CD14-positive monocyte (primary cell): ENCODE measurements around the gene RFXANK. TPM values are rescaled to one million over a fixed set of nuclear protein-coding genes. Genes with fewer than 3 reads are reported as not detected.

Source experiments
- DNase-seq, 3 donors: peaks; one replicate each; pipeline ENCODE4 v3.0.0-alpha.2; 2011 to 2022
- H2AFZ ChIP-seq: 2 replicates; pipeline ENCODE4 v1.6.0; 2012; ENCODE audit warnings: mild to moderate bottlenecking, low read depth, low read length, inconsistent platforms; ENCODE audit not compliant: insufficient read depth, poor library complexity, severe bottlenecking
- H3K27ac ChIP-seq, 2 donors: 1 replicate in 1 of 2; 2 replicates in 1 of 2; pipeline ENCODE4 v1.5.1; 2012 to 2013; ENCODE audit warnings: low read length in 2 of 2, control low read depth in 1 of 2, inconsistent platforms in 1 of 2, low read depth in 1 of 2, mild to moderate bottlenecking in 1 of 2
- H3K27me3 ChIP-seq, 2 donors: one replicate each; pipeline versions ENCODE4 v1.6.0 to v1.6.1; 2011 to 2013; ENCODE audit warnings: low read length in 2 of 2; ENCODE audit not compliant: control insufficient read depth in 2 of 2, insufficient read depth in 2 of 2
- H3K36me3 ChIP-seq, 2 donors: replicated peaks in 1 of 2; 1 replicate in 1 of 2; 2 replicates in 1 of 2; pipeline versions ENCODE4 v1.5.1 to v1.6.1; 2012 to 2013; ENCODE audit warnings: low read length in 2 of 2, control low read depth in 1 of 2, inconsistent platforms in 1 of 2, mild to moderate bottlenecking in 1 of 2; ENCODE audit not compliant: insufficient read depth in 2 of 2, control insufficient read depth in 1 of 2
- H3K4me1 ChIP-seq, 2 donors: 1 replicate in 1 of 2; 2 replicates in 1 of 2; pipeline versions ENCODE4 v1.5.1 to v1.6.1; 2012 to 2013; ENCODE audit warnings: low read length in 2 of 2, control low read depth in 1 of 2, inconsistent platforms in 1 of 2, mild to moderate bottlenecking in 1 of 2, moderate library complexity in 1 of 2; ENCODE audit not compliant: insufficient read depth in 2 of 2, control insufficient read depth in 1 of 2
- H3K4me2 ChIP-seq: replicated peaks from 2 replicates; pipeline ENCODE3; 2012; ENCODE audit warnings: low read length, moderate library complexity, mild to moderate bottlenecking; ENCODE audit not compliant: poor library complexity, severe bottlenecking; ENCODE audit errors: extremely low read depth
- H3K4me3 ChIP-seq, 3 experiments: fragments of 200-600 bp in 1 of 3; sonication (generic) in 1 of 3; replicated peaks in 1 of 3; 1 replicate in 2 of 3; 2 replicates in 1 of 3; pipeline ENCODE4 v1.5.1; 2011 to 2013; ENCODE audit warnings: low read length in 3 of 3, mild to moderate bottlenecking in 3 of 3, control low read depth in 2 of 3, low read depth in 2 of 3, inconsistent platforms in 1 of 3, moderate library complexity in 1 of 3
- H3K79me2 ChIP-seq: 2 replicates; pipeline ENCODE4 v1.6.0; 2012; ENCODE audit warnings: mild to moderate bottlenecking, control low read depth, inconsistent platforms, low read length, moderate library complexity; ENCODE audit not compliant: insufficient read depth
- H3K9ac ChIP-seq: 2 replicates; pipeline ENCODE4 v1.6.0; 2017; ENCODE audit warnings: low read length, mild to moderate bottlenecking; ENCODE audit not compliant: insufficient read depth, poor library complexity, severe bottlenecking
- H3K9me3 ChIP-seq, 2 donors: replicated peaks in 1 of 2; 1 replicate in 1 of 2; 2 replicates in 1 of 2; pipeline versions ENCODE4 v1.5.1 to v1.6.1; 2012 to 2013; ENCODE audit warnings: low read length in 2 of 2, control low read depth in 1 of 2; ENCODE audit not compliant: control insufficient read depth in 1 of 2, insufficient read depth in 1 of 2
- H4K20me1 ChIP-seq: 2 replicates; pipeline ENCODE4 v1.6.0; 2012; ENCODE audit warnings: mild to moderate bottlenecking, low read length, control low read depth, moderate library complexity; ENCODE audit not compliant: insufficient read depth
- H3K27ac Mint-ChIP-seq, 7 donors: one replicate each; pipeline ENCODE4 v1.8.0; 2020; ENCODE audit warnings: mild to moderate bottlenecking in 7 of 7, mixed read lengths in 7 of 7, moderate library complexity in 6 of 7, inconsistent platforms in 2 of 7
- H3K27me3 Mint-ChIP-seq, 3 donors: one replicate each; pipeline ENCODE4 v1.8.0; 2021 to 2022; ENCODE audit warnings: low read depth in 3 of 3, mild to moderate bottlenecking in 3 of 3, mixed read lengths in 3 of 3, moderate library complexity in 3 of 3, inconsistent platforms in 1 of 3
- H3K36me3 Mint-ChIP-seq, 2 donors: one replicate each; pipeline ENCODE4 v1.8.0; 2020; ENCODE audit warnings: mixed read lengths in 2 of 2, inconsistent platforms in 1 of 2, mild to moderate bottlenecking in 1 of 2
- H3K4me1 Mint-ChIP-seq: one replicate; pipeline ENCODE4 v1.8.0; 2020; ENCODE audit warnings: mild to moderate bottlenecking, mixed read lengths
- H3K4me3 Mint-ChIP-seq, 2 donors: one replicate each; pipeline ENCODE4 v1.8.0; 2020; ENCODE audit warnings: mild to moderate bottlenecking in 2 of 2, mixed read lengths in 2 of 2, moderate library complexity in 1 of 2
- H3K9me3 Mint-ChIP-seq, 7 donors: one replicate each; pipeline ENCODE4 v1.8.0; 2020 to 2022; ENCODE audit warnings: mixed read lengths in 7 of 7, mild to moderate bottlenecking in 6 of 7, moderate library complexity in 6 of 7, inconsistent platforms in 2 of 7
- WGBS: methylation state at CpG from one replicate; pipeline ENCODE4 v1.1.5; 2013; ENCODE audit warnings: missing lambda C conversion rate; ENCODE audit not compliant: insufficient coverage; 5-methylcytosine and 5-hydroxymethylcytosine counted together
- intact Hi-C, 2 donors: fragments of 100-400 bp; cut with micrococcal nuclease; formaldehyde crosslinking; loops; one replicate each; pipeline versions ENCODE4 v1.15.0 to v1.15.1; 2023
- polyA plus RNA-seq, 3 donors: library from polyadenylated mRNA; depleted of rRNA in 1 of 3; unstranded in 2 of 3; stranded (reverse) in 1 of 3; fragments of 300-500 nt in 2 of 3; fragments of >200 nt in 1 of 3; fragmentation: Illumina TruSeq in 2 of 3; gene quantifications; 1 replicate in 2 of 3; 2 replicates in 1 of 3; pipeline ENCODE4 v1.2.3, GENCODE V29; 2012 to 2021
- TF ChIP-seq, protein P1 (sequence below): fragments of 200-600 bp; IDR thresholded peaks from one replicate; pipeline ENCODE4 v1.8.0; 2022; ENCODE audit warnings: antibody characterized with exemption, mild to moderate bottlenecking

The RFXANK gene
- polyA plus RNA-seq, 3 donors: 62.2 to 98.2 (median 66.6) TPM

DNA sequence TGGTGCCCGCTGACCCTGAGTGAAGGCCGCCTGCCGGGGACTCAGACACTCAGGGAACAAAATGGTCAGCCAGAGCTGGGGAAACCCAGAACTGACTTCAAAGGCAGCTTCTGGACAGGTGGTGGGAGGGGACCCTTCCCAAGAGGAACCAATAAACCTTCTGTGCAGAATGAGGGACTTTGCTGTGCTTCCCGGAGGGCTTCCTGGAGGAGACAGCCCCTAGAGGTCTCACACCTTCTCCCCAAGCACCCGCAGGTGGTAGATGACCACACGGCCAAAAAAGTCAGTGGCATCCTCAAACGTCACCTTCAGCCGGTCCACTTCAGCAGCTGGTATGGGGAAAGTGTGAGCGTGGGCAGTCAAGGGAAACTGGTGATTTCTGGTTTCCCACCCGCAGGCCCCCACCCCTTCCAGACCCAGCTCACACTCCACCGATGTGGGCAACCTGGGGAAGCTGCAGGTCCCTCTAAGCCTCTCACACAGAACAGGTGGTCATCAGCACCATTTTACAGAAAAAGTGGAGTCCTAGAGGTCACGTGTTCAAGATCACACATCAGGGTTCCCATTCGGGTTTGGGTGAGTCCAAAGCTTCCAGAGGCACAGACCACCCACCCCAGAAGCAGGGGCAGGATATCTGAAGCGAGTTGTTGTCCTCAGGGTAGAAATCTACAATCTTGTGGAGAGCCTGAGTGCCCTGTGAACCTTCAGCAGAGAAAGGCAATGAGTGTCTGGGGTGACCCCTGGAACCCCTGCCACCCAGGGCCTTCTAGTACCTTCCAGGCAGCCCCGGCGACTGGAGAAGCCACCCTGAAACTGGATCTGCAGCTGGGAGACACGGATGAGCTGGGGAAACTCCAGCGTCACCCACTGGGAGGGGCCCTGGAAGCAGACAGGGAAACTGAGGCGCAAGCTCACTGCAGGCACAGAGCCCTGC lies 9.9 kb downstream of the RFXANK start:
- Histone ChIP-seq H3K9ac (no peak overlapping the region), H3K27me3 (no peaks in the 10 kb centered on the region), H3K79me2 (peaks cover 15% of the 10 kb centered on the region), H3K9me3 (no peaks in the 10 kb centered on the region), H3K4me3 (peak overlapping the region in 2 of 3 experiments; percentile 79 to 94), H3K36me3 (peaks cover 25 to 37% of the 10 kb centered on the region in 2 donors), H4K20me1 (no peaks in the 10 kb centered on the region), H3K4me2 (peak overlapping the region; percentile 91), H2AFZ (no peak overlapping the region), H3K27ac (peak overlapping the region in 1 of 2 donors; percentile 87), H3K4me1 (peaks cover 11 to 19% of the 10 kb centered on the region in 2 donors)
- Mint-ChIP-seq H3K4me1 (peaks cover 18% of the 10 kb centered on the region), H3K4me3 (peak overlapping the region in 1 of 2 donors; percentile 86), H3K36me3 (peaks cover 25 to 48% of the 10 kb centered on the region in 2 donors), H3K27ac (peak overlapping the region in 5 of 7 donors; percentile 15 to 89 (median 43)), H3K9me3 (peaks cover 0 to 9% (median 0%) of the 10 kb centered on the region in 7 donors), H3K27me3 (peaks cover 5 to 11% (median 7%) of the 10 kb centered on the region in 3 donors)
- 89% methylated on average over 9 of the region's 19 CpGs for whole genome bisulfite sequencing
- TF ChIP-seq, protein P1, sequence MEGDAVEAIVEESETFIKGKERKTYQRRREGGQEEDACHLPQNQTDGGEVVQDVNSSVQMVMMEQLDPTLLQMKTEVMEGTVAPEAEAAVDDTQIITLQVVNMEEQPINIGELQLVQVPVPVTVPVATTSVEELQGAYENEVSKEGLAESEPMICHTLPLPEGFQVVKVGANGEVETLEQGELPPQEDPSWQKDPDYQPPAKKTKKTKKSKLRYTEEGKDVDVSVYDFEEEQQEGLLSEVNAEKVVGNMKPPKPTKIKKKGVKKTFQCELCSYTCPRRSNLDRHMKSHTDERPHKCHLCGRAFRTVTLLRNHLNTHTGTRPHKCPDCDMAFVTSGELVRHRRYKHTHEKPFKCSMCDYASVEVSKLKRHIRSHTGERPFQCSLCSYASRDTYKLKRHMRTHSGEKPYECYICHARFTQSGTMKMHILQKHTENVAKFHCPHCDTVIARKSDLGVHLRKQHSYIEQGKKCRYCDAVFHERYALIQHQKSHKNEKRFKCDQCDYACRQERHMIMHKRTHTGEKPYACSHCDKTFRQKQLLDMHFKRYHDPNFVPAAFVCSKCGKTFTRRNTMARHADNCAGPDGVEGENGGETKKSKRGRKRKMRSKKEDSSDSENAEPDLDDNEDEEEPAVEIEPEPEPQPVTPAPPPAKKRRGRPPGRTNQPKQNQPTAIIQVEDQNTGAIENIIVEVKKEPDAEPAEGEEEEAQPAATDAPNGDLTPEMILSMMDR: no peak
- no peak for DNase-seq
- intact Hi-C loops: no loop called here

DNA sequence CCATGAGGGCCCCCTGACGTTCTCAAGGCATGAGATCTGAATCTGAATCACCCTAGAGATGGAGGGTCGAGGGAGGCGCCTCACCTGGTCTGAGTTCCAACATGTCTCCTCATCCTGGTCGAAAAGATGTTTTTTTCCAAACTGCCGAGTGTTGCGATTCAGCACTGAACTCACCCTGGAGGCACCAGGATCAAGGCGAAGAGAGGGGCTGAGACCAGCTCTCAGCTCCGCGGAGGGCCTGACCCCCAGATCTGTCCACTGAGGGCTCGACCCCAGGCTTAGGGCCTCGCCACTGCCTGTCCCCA lies 10.6 kb downstream of the RFXANK start:
- Histone ChIP-seq H3K4me1 (peaks cover 11 to 19% of the 10 kb centered on the region in 2 donors), H2AFZ (peak overlapping the region; percentile 86), H3K9me3 (peaks cover 0 to 6% of the 10 kb centered on the region in 2 donors), H3K27me3 (no peaks in the 10 kb centered on the region), H3K4me3 (peak overlapping the region; percentile 54 to 94 (median 79)), H3K36me3 (peaks cover 19 to 31% of the 10 kb centered on the region in 2 donors), H3K27ac (peak overlapping the region; percentile 84 to 87), H4K20me1 (no peaks in the 10 kb centered on the region), H3K4me2 (peak overlapping the region; percentile 91), H3K9ac (peak overlapping the region; percentile 78), H3K79me2 (peaks cover 15% of the 10 kb centered on the region)
- TF ChIP-seq, protein P1: no peak
- DNase-seq: no peak
- peaks cover 5 to 15% (median 8%) of the 10 kb centered on the region in 3 donors for H3K27me3 Mint-ChIP-seq
- 32% methylated on average over 10 of the region's 11 CpGs for WGBS
- H3K36me3 Mint-ChIP-seq: peaks cover 19 to 41% of the 10 kb centered on the region in 2 donors
- H3K27ac Mint-ChIP-seq: peak overlapping the region; percentile 35 to 97 (median 90)
- peak overlapping the region; percentile 86 to 92 for H3K4me3 Mint-ChIP-seq
- peaks cover 0 to 15% (median 3%) of the 10 kb centered on the region in 7 donors for H3K9me3 Mint-ChIP-seq
- peaks cover 23% of the 10 kb centered on the region for H3K4me1 Mint-ChIP-seq
- intact Hi-C loops: loop anchor here in 1 of 2 donors (1.0 kb wide), 1 partner anchor 10 kb away; the partner anchor contains the start of genes BORCS8 and RFXANK
